Measurements from ENCODE around the gene IGF1R.

IGF1R gene

DNA sequence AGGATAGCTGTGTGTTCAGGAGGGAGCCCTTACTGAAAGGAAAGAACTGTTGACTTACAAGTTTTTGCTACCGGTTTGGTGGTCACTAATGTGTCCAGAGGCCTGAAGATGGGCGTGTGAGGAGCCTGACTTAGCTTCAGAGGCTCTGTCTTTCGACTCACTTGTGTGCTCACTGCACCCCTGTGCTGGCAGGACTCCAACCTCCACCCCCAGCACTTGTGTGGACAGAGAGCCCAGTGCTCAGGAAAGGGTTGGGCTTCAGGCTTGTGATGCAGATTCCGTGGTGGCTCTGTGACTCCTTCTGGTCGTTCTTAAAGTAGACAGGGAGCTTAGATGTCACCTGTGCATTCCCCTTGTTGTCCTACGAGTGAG lies 258.4 kb downstream of the IGF1R start:
- ATAC-seq (replicated peaks; ENCODE audit: extremely low read depth, poor library complexity, severe bottlenecking) (no peak), DNase-seq (ENCODE audit: low spot score in 2 of 2) (no peak)
- Mint-ChIP-seq H3K9me3 (no peaks in the 10 kb centered on the region), H3K27ac (ENCODE audit: low read depth) (no peak overlapping the region), H3K4me1 (no peaks in the 10 kb centered on the region), H3K36me3 (ENCODE audit: insufficient read depth) (peaks cover 3% of the 10 kb centered on the region), H3K27me3 (peaks cover 10% of the 10 kb centered on the region), H3K4me3 (no peak overlapping the region)

DNA sequence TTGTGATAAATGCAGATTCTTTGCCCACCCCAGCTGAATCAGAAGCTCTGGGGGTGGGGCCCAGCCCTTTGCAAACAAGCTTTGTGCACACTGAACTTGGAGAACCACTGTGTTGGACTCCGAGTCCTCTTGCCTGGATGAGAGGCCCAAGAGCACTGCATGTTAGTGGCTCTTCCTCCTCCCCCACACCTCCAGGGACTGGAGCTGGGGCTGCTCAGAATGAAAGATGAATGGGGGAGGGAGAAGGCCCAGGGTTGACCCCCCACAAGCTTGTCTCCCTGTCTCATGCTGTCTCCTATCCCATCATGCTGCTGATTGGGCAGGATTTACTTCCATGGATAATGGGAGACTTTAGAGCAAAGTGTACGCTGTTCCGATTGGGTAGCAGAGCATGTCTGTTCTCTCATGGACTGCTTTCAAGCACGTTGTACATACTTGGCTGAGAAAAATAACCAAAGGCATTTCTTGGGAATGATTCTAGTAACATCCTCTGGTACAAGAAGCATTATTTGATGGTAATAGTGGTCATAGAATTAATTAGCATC lies 259.7 kb downstream of the IGF1R start:
- DNase-seq (ENCODE audit: low spot score in 2 of 2) (no peak), ATAC-seq (replicated peaks; ENCODE audit: extremely low read depth, poor library complexity, severe bottlenecking) (no peak)
- Mint-ChIP-seq H3K4me3 (no peak overlapping the region), H3K4me1 (no peaks in the 10 kb centered on the region), H3K36me3 (ENCODE audit: insufficient read depth) (peaks cover 3% of the 10 kb centered on the region), H3K27ac (ENCODE audit: low read depth) (no peak overlapping the region), H3K27me3 (peaks cover 10% of the 10 kb centered on the region), H3K9me3 (no peaks in the 10 kb centered on the region)

DNA sequence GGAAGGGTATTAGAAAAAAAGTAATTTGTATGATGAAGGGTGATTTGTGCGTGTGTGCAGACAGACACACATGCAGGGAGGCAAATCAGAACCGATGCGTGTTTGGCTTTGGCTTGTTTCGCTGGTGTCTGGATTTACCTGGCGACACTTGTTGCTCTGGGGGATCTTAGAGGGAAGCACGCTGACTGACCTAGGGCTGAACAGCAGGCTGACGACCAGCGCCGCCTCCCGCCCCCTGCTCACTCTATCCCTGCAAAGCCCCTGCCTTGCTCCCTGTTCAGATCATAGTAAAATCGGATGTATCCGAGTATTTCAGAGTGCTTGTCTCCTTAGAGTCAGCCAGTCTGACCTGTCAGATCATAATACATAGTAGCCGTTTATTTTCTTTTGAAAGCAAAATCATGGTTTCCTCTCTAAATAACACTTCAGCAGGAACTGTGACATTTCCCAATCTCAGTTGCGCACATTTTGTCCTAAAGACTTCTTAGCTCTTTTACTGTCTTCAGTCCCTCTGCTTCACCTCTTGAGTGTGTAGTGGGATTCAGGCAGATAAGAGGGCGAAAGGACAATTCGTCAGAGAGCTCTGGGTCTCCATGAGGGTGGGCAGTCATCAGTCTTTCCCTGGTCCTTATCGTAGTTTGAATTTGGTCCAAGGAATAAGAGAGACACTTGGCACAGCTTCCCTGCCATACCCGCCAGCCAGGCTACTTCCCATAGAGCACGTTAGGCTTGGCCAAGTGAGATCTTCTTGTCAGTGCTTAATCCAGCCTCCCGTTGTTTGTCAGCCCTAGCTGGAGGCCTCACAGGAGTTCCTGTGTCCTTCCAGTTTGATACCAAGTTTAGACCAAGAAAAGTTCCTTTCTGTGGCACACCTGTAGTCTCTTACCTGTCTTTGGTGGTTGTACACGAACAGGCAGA lies 261.9 kb downstream of the IGF1R start:
- Mint-ChIP-seq H3K4me1 (no peaks in the 10 kb centered on the region), H3K27ac (ENCODE audit: low read depth) (no peak overlapping the region)

DNA sequence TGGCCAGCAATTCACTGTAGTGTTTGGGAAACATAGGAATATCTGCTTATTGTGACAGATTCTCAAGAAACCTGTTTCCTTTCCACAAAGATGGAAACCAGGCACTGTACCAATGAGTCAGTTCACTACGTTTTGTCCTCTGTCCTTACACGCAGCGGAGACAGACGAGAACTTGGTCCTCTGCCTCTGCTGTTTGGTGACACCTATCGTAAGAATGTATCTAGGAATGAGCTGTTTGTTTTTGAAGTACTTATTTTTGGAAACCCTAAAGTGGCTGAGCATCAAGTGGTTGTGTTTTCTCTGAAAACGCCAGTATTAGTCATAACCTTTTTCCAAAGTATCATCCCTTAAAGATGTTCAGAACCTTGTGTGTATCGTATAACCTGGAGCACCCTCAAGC lies 266.3 kb downstream of the IGF1R start:
- no peak for ATAC-seq (replicated peaks; ENCODE audit: extremely low read depth, poor library complexity, severe bottlenecking)
- DNase-seq (ENCODE audit: low spot score in 2 of 2), result no peak
- no peak overlapping the region for H3K27ac Mint-ChIP-seq (ENCODE audit: low read depth)

More for the DNA sequence above, 261.9 kb downstream of the IGF1R start:
- Mint-ChIP-seq H3K4me3 (no peak overlapping the region), H3K9me3 (no peaks in the 10 kb centered on the region), H3K36me3 (ENCODE audit: insufficient read depth) (peaks cover 4% of the 10 kb centered on the region), H3K27me3 (peaks cover 4% of the 10 kb centered on the region)
- ATAC-seq (replicated peaks; ENCODE audit: extremely low read depth, poor library complexity, severe bottlenecking) (no peak), DNase-seq (ENCODE audit: low spot score in 2 of 2) (no peak)

DNA sequence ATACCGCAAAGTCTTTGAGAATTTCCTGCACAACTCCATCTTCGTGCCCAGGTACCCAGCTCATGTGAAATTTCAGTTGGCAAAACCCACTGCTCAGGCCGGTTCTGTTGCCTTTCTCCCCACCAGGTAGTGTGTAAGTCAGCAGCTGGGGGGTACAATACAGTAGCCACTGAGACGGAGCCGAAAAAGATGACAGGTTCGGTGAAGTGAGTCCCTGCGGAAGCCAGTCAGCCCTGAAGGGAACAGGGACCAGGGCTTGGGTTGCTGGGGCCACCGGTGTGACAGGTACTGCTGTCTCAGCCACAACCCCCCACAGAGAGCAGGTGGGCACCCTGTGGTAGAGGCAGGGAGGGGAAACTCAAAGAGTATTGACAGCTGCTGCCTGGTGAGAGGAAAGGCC lies 268.5 kb downstream of the IGF1R start:
- DNase-seq (ENCODE audit: low spot score in 2 of 2) (no peak), ATAC-seq (replicated peaks; ENCODE audit: extremely low read depth, poor library complexity, severe bottlenecking) (no peak)
- peaks cover 24% of the 10 kb centered on the region for H3K27me3 Mint-ChIP-seq
- H3K36me3 Mint-ChIP-seq (ENCODE audit: insufficient read depth), result peaks cover 7% of the 10 kb centered on the region
- H3K4me3 Mint-ChIP-seq, result no peak overlapping the region
- H3K27ac Mint-ChIP-seq (ENCODE audit: low read depth), result no peak overlapping the region
- H3K4me1 Mint-ChIP-seq, result no peaks in the 10 kb centered on the region
- no peaks in the 10 kb centered on the region for H3K9me3 Mint-ChIP-seq

More for the DNA sequence above, 266.3 kb downstream of the IGF1R start:
- H3K27me3 Mint-ChIP-seq, result peaks cover 15% of the 10 kb centered on the region
- H3K4me3 Mint-ChIP-seq, result no peak overlapping the region
- peaks cover 7% of the 10 kb centered on the region for H3K36me3 Mint-ChIP-seq (ENCODE audit: insufficient read depth)
- H3K9me3 Mint-ChIP-seq, result no peaks in the 10 kb centered on the region
- no peaks in the 10 kb centered on the region for H3K4me1 Mint-ChIP-seq

DNA sequence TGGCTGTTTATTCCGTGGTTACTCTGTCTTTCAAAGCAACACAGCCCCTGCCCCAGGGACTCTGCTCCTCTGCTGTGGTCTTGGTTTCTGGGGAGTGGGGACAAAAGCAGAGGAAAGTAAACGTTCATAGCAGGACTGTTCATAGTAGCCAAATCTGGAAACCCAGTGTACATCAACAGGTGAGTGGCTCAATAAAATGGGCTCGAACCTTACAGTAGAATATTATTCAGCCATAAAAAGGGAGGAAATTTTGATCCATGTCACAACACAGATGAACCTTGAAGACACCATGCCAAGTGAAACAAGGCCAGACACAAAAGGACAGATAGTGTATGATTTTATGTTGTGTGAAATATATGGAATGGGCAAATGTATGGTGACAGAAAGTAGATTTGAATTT lies 269.1 kb downstream of the IGF1R start:
- ATAC-seq (replicated peaks; ENCODE audit: extremely low read depth, poor library complexity, severe bottlenecking), result no peak
- Mint-ChIP-seq H3K4me1 (no peaks in the 10 kb centered on the region), H3K9me3 (no peaks in the 10 kb centered on the region), H3K27ac (ENCODE audit: low read depth) (no peak overlapping the region), H3K4me3 (no peak overlapping the region), H3K36me3 (ENCODE audit: insufficient read depth) (peaks cover 7% of the 10 kb centered on the region), H3K27me3 (peaks cover 24% of the 10 kb centered on the region)
- no peak for DNase-seq (ENCODE audit: low spot score in 2 of 2)

DNA sequence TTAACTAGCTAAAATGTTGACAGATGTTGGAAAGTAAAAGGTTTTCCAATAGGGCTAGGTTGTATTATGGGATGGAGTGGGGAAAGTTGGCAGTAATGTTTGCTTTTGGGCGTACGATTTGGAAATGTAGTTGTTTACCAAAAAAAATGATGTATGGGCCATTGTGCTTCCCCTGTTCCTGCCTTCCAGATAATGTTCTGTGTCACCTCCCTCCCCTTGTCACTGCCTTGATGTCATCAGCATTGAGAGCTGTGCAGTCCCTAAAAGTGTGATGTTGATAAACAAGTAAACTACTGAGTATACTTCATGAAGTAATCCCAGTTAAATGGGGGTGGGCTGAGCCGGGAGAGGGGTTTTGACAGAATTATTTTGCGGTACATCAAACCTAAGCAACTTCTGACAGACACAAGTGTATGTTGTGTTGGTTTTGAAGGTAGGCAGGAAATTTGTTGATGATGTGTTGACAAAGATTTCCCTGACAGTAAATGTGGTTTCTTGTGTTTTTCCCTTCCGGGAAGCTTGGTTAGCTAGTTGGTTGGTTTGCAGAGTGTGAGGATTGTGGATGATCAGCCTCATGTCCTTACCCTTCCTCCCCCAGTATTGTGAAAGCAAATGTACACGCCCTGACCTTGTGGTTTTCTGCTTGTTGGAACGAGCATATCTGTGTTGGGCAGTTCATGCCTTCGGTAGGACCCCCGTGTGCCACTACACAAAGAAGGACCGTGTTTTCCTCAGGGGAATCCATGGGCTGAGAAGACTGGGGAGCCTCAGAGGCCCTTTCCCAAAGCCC lies 271.9 kb downstream of the IGF1R start:
- Mint-ChIP-seq H3K4me1 (no peaks in the 10 kb centered on the region), H3K27ac (ENCODE audit: low read depth) (no peak overlapping the region), H3K27me3 (peaks cover 19% of the 10 kb centered on the region), H3K36me3 (ENCODE audit: insufficient read depth) (peaks cover 5% of the 10 kb centered on the region), H3K4me3 (no peak overlapping the region), H3K9me3 (no peaks in the 10 kb centered on the region)
- DNase-seq (ENCODE audit: low spot score in 2 of 2) (no peak), ATAC-seq (replicated peaks; ENCODE audit: extremely low read depth, poor library complexity, severe bottlenecking) (no peak)

DNA sequence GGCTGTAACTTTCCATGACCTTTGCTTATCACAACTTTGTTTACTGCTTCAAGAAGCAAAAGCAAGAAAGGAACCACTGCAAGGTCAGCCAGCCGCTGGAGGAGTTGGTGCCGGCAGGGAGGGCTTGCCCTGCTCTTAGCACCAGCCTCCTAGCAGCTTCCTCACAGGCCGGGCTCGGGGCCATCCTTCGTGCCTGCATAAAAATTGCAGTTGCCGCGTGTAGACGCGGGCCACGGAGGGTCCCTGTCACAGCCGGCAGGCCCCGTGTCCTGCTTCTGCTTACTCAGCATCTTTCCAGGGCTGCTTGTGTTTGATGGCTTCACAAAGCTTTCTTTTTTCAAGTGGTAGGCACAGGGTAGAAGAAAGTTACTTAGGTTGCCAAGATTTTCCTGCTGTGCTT lies 274.8 kb downstream of the IGF1R start:
- peaks cover 4% of the 10 kb centered on the region for H3K36me3 Mint-ChIP-seq (ENCODE audit: insufficient read depth)
- H3K4me1 Mint-ChIP-seq, result no peaks in the 10 kb centered on the region
- no peak overlapping the region for H3K27ac Mint-ChIP-seq (ENCODE audit: low read depth)
- no peak for DNase-seq (ENCODE audit: low spot score in 2 of 2)
- H3K9me3 Mint-ChIP-seq, result no peaks in the 10 kb centered on the region
- ATAC-seq (replicated peaks; ENCODE audit: extremely low read depth, poor library complexity, severe bottlenecking), result no peak
- H3K4me3 Mint-ChIP-seq, result no peak overlapping the region
- peaks cover 9% of the 10 kb centered on the region for H3K27me3 Mint-ChIP-seq

DNA sequence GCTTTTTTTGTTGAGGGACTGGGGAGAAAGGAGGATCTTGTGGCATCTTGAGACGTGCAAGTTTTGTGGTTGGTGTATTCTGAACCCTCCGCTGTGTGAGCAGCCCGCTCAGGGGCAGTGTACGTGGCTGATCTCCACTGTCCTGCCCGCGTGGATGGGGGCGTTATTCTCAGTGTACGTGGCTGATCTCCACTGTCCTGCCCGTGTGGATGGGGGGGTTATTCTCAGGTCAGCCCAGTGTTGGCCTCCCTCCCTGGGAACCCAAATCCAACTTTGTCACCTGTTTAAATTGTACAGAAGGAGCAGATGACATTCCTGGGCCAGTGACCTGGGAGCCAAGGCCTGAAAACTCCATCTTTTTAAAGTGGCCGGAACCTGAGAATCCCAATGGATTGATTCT lies 275.2 kb downstream of the IGF1R start:
- H3K36me3 Mint-ChIP-seq (ENCODE audit: insufficient read depth), result peaks cover 1% of the 10 kb centered on the region
- no peak overlapping the region for H3K4me3 Mint-ChIP-seq
- DNase-seq (ENCODE audit: low spot score in 2 of 2), result no peak
- H3K4me1 Mint-ChIP-seq, result no peaks in the 10 kb centered on the region
- H3K27ac Mint-ChIP-seq (ENCODE audit: low read depth), result no peak overlapping the region
- peaks cover 9% of the 10 kb centered on the region for H3K27me3 Mint-ChIP-seq
- no peaks in the 10 kb centered on the region for H3K9me3 Mint-ChIP-seq
- ATAC-seq (replicated peaks; ENCODE audit: extremely low read depth, poor library complexity, severe bottlenecking), result no peak

DNA sequence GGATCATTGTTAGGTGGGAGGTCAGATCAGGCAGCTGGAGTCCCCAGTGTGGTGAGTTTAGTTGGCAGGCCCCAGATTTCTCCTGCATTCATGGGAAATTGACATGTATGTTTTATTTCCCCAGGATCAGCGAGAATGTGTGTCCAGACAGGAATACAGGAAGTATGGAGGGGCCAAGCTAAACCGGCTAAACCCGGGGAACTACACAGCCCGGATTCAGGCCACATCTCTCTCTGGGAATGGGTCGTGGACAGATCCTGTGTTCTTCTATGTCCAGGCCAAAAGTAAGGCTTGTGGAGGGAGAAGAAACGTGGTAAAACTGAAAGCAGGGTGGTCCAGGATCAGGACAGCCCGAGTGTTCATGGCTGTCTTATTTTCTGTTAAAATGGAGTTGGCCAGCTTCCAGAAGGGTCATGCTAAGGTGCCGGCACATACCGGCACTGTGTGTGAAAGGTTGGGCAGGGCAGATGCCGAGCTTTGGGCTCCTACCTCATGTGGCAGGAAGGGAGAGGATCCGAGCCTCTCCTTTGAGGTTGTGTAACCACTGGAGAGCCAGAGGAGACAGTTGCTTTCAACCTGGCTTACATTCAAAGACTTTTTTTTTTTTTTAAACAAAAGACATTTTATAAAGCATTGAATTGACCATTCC lies 276.2 kb downstream of the IGF1R start:
- H3K36me3 Mint-ChIP-seq (ENCODE audit: insufficient read depth), result peaks cover 1% of the 10 kb centered on the region

DNA sequence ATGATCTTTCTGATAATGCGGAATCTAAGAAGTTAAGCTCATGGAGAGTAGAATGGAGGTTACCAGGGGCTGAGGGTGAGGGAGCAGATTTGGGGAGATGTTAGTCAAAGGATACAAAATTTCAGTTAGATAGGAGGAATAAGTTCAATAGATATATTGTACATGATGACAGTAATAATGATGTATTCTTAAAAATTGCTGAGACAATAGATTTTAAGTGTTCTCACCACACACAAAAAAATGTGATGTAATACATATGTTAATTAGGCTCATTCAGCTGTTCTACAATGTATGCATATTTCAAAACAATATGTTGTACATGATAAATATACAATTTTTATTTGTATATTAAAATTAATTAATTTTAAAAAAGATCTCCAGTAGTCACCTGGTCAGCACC lies 277.9 kb downstream of the IGF1R start:
- peaks cover 4% of the 10 kb centered on the region for H3K36me3 Mint-ChIP-seq (ENCODE audit: insufficient read depth)
- ATAC-seq (replicated peaks; ENCODE audit: extremely low read depth, poor library complexity, severe bottlenecking) (no peak), DNase-seq (ENCODE audit: low spot score in 2 of 2) (no peak)
- no peak overlapping the region for H3K4me3 Mint-ChIP-seq
- H3K27ac Mint-ChIP-seq (ENCODE audit: low read depth), result no peak overlapping the region
- no peaks in the 10 kb centered on the region for H3K4me1 Mint-ChIP-seq
- H3K27me3 Mint-ChIP-seq, result peaks cover 5% of the 10 kb centered on the region
- no peaks in the 10 kb centered on the region for H3K9me3 Mint-ChIP-seq

More for the DNA sequence above, 276.2 kb downstream of the IGF1R start:
- Mint-ChIP-seq H3K4me3 (no peak overlapping the region), H3K27me3 (peaks cover 9% of the 10 kb centered on the region), H3K9me3 (no peaks in the 10 kb centered on the region), H3K27ac (ENCODE audit: low read depth) (no peak overlapping the region), H3K4me1 (no peaks in the 10 kb centered on the region)
- no peak for ATAC-seq (replicated peaks; ENCODE audit: extremely low read depth, poor library complexity, severe bottlenecking)
- DNase-seq (ENCODE audit: low spot score in 2 of 2), result no peak

DNA sequence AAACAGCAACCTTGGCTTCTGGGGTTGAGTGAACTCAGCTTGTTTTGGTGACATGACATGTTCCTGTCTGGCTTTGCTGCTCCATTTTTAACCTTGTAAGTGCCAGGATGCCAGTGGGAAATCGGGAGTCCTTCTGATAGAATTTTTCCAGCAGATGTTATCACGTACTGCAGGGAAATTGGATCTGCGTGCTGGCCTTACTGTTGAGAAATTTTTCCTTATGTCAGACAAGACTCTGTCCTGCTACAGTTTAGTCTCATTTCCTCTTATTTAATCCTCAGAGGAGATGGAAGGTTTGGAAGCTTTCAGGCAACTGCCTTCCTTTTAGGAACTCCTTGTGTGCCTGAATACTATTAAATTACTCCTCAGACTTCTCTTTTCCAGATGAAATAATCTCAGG lies 278.7 kb downstream of the IGF1R start:
- Mint-ChIP-seq H3K27ac (ENCODE audit: low read depth) (no peak overlapping the region), H3K4me1 (no peaks in the 10 kb centered on the region), H3K9me3 (no peaks in the 10 kb centered on the region), H3K36me3 (ENCODE audit: insufficient read depth) (peaks cover 4% of the 10 kb centered on the region), H3K27me3 (no peaks in the 10 kb centered on the region), H3K4me3 (no peak overlapping the region)
- ATAC-seq (replicated peaks; ENCODE audit: extremely low read depth, poor library complexity, severe bottlenecking) (no peak), DNase-seq (ENCODE audit: low spot score in 2 of 2) (no peak)
